Measurements from ENCODE around the gene BABAM1. TPM values are rescaled to one million over a fixed set of nuclear protein-coding genes. Genes with fewer than 3 reads are reported as not detected.

BABAM1 gene
- total RNA-seq, 1 donor from 2014 or later, result 67.9 TPM

- intact Hi-C loops (cut with DNase I), result no loop called here
- no peaks in the 10 kb centered on the region for H3K9me3 ChIP-seq
- peaks cover 58% of the 10 kb centered on the region for H3K36me3 ChIP-seq
- TF ChIP-seq CTCF (IDR thresholded peaks at IDR 0.05), result no peak
- no peak overlapping the region for H3K4me3 ChIP-seq
- no peaks in the 10 kb centered on the region for H3K27me3 ChIP-seq
- ATAC-seq, result no peak
- no peaks in the 10 kb centered on the region for H3K4me1 ChIP-seq
- H3K27ac ChIP-seq, result no peak overlapping the region
- DNase-seq, result no peak
Observed at GRCh38 chr19:17318966-17319365, 51.7 kb downstream of the BABAM1 start.

GRCh38 chr19:17319473-17320238, 52.4 kb downstream of the BABAM1 start:
- intact Hi-C loops (cut with DNase I), result no loop called here
- peaks cover 51% of the 10 kb centered on the region for H3K36me3 ChIP-seq
- H3K4me1 ChIP-seq, result no peaks in the 10 kb centered on the region
- no peak overlapping the region for H3K4me3 ChIP-seq
- H3K27ac ChIP-seq, result no peak overlapping the region
- no peaks in the 10 kb centered on the region for H3K9me3 ChIP-seq
- no peak for ATAC-seq
- no peaks in the 10 kb centered on the region for H3K27me3 ChIP-seq
- DNase-seq, result no peak
- no peak for TF ChIP-seq CTCF (IDR thresholded peaks at IDR 0.05)

- TF ChIP-seq CTCF (IDR thresholded peaks at IDR 0.05), result no peak
- H3K4me3 ChIP-seq, result no peak overlapping the region
- DNase-seq (no peak), ATAC-seq (no peak)
- no peaks in the 10 kb centered on the region for H3K9me3 ChIP-seq
- no peak overlapping the region for H3K27ac ChIP-seq
- no peaks in the 10 kb centered on the region for H3K27me3 ChIP-seq
- intact Hi-C loops (cut with DNase I), result no loop called here
- no peaks in the 10 kb centered on the region for H3K4me1 ChIP-seq
- peaks cover 46% of the 10 kb centered on the region for H3K36me3 ChIP-seq
Observed at GRCh38 chr19:17320435-17320834, 53.2 kb downstream of the BABAM1 start.

GRCh38 chr19:17321655-17322489, 54.6 kb downstream of the BABAM1 start:
- no peak for TF ChIP-seq CTCF (IDR thresholded peaks at IDR 0.05)
- peaks cover 32% of the 10 kb centered on the region for H3K36me3 ChIP-seq
- H3K4me3 ChIP-seq, result no peak overlapping the region
- H3K27ac ChIP-seq, result no peak overlapping the region
- ATAC-seq, result no peak
- intact Hi-C loops (cut with DNase I), result no loop called here
- H3K9me3 ChIP-seq, result no peaks in the 10 kb centered on the region
- H3K27me3 ChIP-seq, result no peaks in the 10 kb centered on the region
- DNase-seq, result no peak
- no peaks in the 10 kb centered on the region for H3K4me1 ChIP-seq

GRCh38 chr19:17322854-17323253, 55.6 kb downstream of the BABAM1 start:
- no peak for TF ChIP-seq CTCF (IDR thresholded peaks at IDR 0.05)
- intact Hi-C loops (cut with DNase I), result no loop called here
- H3K4me3 ChIP-seq, result no peak overlapping the region
- H3K36me3 ChIP-seq, result peaks cover 30% of the 10 kb centered on the region
- H3K27me3 ChIP-seq, result no peaks in the 10 kb centered on the region
- ATAC-seq (no peak), DNase-seq (no peak)
- H3K4me1 ChIP-seq, result no peaks in the 10 kb centered on the region
- no peaks in the 10 kb centered on the region for H3K9me3 ChIP-seq
- H3K27ac ChIP-seq, result no peak overlapping the region

Measured in upper lobe of right lung (tissue), 1 donor.